GM21717 (cell line): ENCODE measurements around the gene ADAP1.
"Not testable (repeated sequence)": the region's sequence is repeated elsewhere in the genome, so short reads cannot be mapped to it uniquely, and the experiment has no call there.

Source experiments
- ATAC-seq: cut with Tn5 transposase; IDR thresholded peaks from one replicate; pipeline ENCODE4 v1.9.1; 2021; ENCODE audit warnings: mild to moderate bottlenecking, moderate library complexity; ENCODE audit not compliant: unreplicated experiment

ADAP1 gene

GRCh38 chr7:975702-976473 is 21.4 kb upstream of the ADAP1 start:
- ATAC-seq = no peak

- ATAC-seq = peak; percentile 74
Observed at GRCh38 chr7:974820-975681, 20.6 kb upstream of the ADAP1 start, which contains the start of gene COX19. Gene COX19 (minus strand): TSS chr7:975549. CDS start chr7:975509, 40 bp downstream.

GRCh38 chr7:974172-974571 is 19.7 kb upstream of the ADAP1 start:
- ATAC-seq = no peak

- ATAC-seq = no peak
Observed at GRCh38 chr7:973312-973711, 18.8 kb upstream of the ADAP1 start.

- ATAC-seq = no peak
Observed at GRCh38 chr7:972676-973309, 18.3 kb upstream of the ADAP1 start.

GRCh38 chr7:972110-972509 is 17.6 kb upstream of the ADAP1 start:
- ATAC-seq = no peak

GRCh38 chr7:970744-971143 is 16.3 kb upstream of the ADAP1 start:
- ATAC-seq = no peak

- no peak for ATAC-seq
Observed at GRCh38 chr7:969403-969802, 14.9 kb upstream of the ADAP1 start.

- no peak for ATAC-seq
Observed at GRCh38 chr7:968205-969105, 14.0 kb upstream of the ADAP1 start.

GRCh38 chr7:967361-968082 is 13.0 kb upstream of the ADAP1 start:
- ATAC-seq = no peak

- no peak for ATAC-seq
Observed at GRCh38 chr7:966291-967069, 12.0 kb upstream of the ADAP1 start.

GRCh38 chr7:964401-965231 is 10.1 kb upstream of the ADAP1 start:
- ATAC-seq = no peak

- no peak for ATAC-seq
Observed at GRCh38 chr7:963236-964078, 9.0 kb upstream of the ADAP1 start.

GRCh38 chr7:962401-963081 is 8.1 kb upstream of the ADAP1 start:
- ATAC-seq = no peak

- ATAC-seq = no peak
Observed at GRCh38 chr7:961546-962400, 7.3 kb upstream of the ADAP1 start.

GRCh38 chr7:960972-961371 is 6.5 kb upstream of the ADAP1 start:
- ATAC-seq = not testable (repeated sequence)
